Fibroblast of pulmonary artery (primary cell): ENCODE data around the gene HTRA2.
A peak's percentile ranks its signal among the peaks of the same experiment; 100 is the strongest.

Experiments
- DNase-seq: peaks from one replicate; pipeline ENCODE4 v3.0.0-alpha.2; 2010; ENCODE audit warnings: low read depth
- H3K4me3 ChIP-seq: replicated peaks from 2 replicates; pipeline ENCODE4 v1.5.1; 2011; ENCODE audit warnings: low read depth, mild to moderate bottlenecking, control low read depth, low read length, moderate library complexity
- TF ChIP-seq, protein P1 (sequence below): IDR thresholded peaks from 2 replicates; pipeline ENCODE4 v1.5.1; 2011; ENCODE audit warnings: mild to moderate bottlenecking, control low read depth, low read length, inconsistent platforms; ENCODE audit errors: missing control alignments

Gene HTRA2

DNA sequence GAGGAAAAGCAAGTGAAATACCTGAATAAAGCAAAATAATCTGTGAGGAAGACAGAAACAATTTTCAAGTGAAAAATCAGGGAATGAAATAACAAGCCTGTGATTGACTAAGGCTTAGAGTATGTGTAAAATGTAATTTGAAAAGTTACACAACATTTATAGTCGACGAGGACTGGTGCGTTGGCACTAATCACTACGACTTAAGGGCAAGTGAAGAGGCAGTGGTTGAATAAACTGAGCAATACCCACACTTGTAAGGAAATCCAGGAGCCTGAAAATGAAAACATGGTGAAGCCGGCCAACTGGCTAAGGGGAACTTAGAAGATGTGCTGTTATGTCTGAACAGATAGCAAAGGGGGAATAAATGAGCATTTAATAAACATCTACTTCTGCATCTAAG is 38.1 kb downstream of the HTRA2 start:
- TF ChIP-seq, protein P1, sequence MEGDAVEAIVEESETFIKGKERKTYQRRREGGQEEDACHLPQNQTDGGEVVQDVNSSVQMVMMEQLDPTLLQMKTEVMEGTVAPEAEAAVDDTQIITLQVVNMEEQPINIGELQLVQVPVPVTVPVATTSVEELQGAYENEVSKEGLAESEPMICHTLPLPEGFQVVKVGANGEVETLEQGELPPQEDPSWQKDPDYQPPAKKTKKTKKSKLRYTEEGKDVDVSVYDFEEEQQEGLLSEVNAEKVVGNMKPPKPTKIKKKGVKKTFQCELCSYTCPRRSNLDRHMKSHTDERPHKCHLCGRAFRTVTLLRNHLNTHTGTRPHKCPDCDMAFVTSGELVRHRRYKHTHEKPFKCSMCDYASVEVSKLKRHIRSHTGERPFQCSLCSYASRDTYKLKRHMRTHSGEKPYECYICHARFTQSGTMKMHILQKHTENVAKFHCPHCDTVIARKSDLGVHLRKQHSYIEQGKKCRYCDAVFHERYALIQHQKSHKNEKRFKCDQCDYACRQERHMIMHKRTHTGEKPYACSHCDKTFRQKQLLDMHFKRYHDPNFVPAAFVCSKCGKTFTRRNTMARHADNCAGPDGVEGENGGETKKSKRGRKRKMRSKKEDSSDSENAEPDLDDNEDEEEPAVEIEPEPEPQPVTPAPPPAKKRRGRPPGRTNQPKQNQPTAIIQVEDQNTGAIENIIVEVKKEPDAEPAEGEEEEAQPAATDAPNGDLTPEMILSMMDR = no peak
- H3K4me3 ChIP-seq = no peak overlapping the region
- DNase-seq = peak; percentile 79

DNA sequence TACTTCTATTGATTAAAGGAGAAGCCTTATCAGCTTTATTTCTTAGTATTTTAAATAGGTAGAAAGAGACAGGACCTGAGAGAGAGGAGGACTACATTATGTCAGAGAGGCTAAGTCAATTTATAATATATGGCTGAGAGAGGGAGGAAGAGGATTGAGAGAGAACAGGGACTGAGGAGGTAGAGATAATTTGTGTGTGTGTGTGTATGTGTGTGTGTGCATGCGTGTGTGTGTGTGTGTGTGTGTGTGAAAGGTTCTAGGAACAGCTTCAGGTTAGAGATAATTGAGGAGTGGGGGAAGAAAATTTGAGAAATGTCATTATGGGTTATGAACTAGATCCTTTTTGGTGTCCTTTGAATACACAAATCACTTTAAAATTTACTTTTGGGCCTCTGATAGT is 40.0 kb downstream of the HTRA2 start:
- TF ChIP-seq, protein P1 = no peak
- DNase-seq = no peak
- H3K4me3 ChIP-seq = no peak overlapping the region

DNA sequence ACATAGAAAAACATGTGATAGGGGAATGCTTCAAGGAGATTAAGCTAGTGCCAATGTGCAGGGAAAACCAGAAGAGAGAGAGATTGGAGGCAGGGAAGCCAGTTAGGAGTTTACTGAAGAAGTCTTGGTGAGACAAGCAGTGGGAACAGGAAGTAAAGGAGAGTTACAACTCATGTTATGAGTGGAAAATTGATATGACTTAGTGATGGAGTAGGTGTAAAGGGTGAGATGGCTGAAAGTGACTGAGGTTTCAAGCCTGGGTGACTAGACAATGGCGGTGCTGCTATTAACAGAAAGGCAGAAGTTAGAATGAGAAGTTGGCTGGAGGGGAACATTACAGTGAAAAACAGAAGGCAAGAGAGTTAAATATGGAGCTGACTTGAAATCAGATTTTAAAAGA is 41.3 kb downstream of the HTRA2 start:
- no peak overlapping the region for H3K4me3 ChIP-seq
- TF ChIP-seq, protein P1 = no peak
- DNase-seq = no peak

DNA sequence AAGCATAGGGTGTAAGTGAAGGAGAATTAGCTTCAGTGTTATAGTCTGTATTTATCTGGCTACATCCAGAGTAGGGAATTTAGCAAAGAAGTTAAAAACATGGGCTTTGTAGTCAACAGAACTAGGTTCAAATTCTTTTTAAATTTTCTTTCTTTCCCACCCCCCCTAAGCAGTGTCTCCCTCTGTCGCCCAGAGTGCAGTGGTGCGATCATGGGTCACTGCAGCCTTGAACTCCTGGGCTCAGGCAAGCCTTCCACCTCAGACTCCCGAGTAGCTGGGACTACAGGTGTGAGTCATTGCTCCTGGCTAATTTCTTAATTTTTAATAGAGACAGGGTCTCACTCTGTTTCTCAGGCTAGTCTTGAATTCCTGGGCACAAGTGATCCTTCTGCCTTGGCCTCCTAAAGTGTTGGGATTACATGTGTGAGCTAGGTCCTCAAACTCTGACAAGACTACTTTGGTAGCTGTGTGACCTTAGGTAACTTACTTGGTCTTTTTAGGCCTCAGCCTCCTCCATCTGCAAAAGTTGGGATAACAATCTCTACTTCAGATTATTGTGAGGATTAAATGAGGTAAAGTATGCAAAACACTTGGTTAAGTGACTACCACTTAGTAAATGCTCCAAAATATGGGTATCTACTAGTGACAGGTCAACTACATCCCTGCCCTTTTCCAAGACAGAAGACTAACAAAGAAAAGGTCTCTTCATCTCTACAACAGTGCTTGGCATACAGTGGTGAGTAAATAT is 42.6 kb downstream of the HTRA2 start:
- H3K4me3 ChIP-seq = no peak overlapping the region
- TF ChIP-seq, protein P1 = no peak
- DNase-seq = no peak

DNA sequence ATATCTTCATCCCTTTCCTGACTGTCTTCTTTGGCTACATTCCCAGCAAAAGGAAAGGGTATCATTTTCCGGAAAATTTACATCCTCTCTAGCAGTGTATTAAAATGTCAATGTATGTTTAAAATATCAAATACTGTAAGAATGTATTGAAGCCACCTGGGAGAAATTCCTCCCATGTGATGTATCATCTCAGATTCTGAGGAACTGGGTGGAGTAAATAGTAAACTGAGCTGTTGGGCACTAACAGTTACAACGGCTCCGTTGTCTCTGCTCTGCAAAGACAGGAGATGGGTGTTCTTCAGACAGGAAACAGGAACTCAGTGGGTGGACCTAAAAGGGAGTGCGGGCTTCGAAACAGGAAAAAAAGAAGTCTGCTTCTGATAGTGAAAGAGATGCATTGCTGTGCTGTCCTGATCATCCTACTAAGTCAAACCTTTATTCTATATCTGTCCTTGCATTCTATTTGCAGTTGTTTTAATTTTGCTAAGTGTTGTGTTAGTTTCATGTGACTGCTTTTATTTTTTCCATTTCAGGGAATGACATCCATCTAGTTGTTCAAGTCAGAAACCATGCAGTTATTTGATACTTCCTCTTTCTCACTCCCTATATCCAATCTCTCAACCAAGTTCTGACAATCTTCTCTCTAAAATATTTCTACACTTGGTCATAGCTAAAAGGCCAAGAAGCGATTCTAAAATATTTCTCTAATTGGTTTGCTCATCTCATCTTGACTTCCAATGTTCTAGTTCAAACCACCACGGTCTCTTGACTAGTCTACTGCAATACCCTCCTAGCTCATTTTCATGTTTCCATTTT is 44.2 kb downstream of the HTRA2 start:
- TF ChIP-seq, protein P1 = no peak
- DNase-seq = peak; percentile 66
- H3K4me3 ChIP-seq = peak overlapping the region; percentile 6

DNA sequence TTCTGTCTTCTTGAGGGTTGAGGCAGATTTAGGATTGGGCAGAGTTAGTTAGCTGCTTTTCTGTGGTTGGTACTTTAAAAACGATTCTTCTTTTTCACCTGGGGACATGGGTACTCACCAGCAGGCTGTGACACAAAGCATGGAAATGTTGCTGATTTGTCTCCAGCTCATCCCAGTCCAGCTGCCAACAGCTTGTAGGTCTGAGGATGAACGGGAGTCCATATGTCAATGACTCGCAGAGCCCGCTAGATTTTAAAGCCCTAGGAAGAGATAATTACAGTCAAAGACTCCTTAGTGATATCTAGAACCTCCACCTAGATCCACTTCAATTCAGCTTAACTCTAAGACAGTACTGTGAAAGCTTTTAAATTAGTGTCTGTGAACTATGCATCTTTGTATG is 45.6 kb downstream of the HTRA2 start:
- DNase-seq = no peak
- no peak overlapping the region for H3K4me3 ChIP-seq
- TF ChIP-seq, protein P1 = no peak
